ENCODE measurements around the gene SESTD1. TPM values are rescaled to one million over a fixed set of nuclear protein-coding genes. Genes with fewer than 3 reads are reported as not detected.

SESTD1 gene
- total RNA-seq, 1 experiment from 2014 or later, result 26.6 TPM

GRCh38 chr2:179274749-179275148 is 10.1 kb upstream of the SESTD1 start:
- no peaks in the 10 kb centered on the region for H3K9me2 ChIP-seq (ENCODE audit: insufficient read depth)
- H3K4me3 ChIP-seq (replicated peaks in 1 of 2; ENCODE audit: low read depth in 1 of 2, low read length in 2 of 2), result no peak overlapping the region
- ATAC-seq (no peak), DNase-seq (ENCODE audit: low read depth, low spot score) (no peak)
- no peak overlapping the region for H2AFZ ChIP-seq (ENCODE audit: low read depth, low read length, poor library complexity, severe bottlenecking)
- no peak overlapping the region for H3K4me2 ChIP-seq (ENCODE audit: low read length)
- no peak overlapping the region for H3K9ac ChIP-seq (ENCODE audit: low read length)
- H3K36me3 ChIP-seq (ENCODE audit: control insufficient read depth in 1 of 2, insufficient read depth in 2 of 2, low read length in 2 of 2), result no peaks in the 10 kb centered on the region
- no peaks in the 10 kb centered on the region for H3K79me2 ChIP-seq (ENCODE audit: insufficient read depth, low read length)
- POLR2A ChIA-PET, result no interaction called here
- no peaks in the 10 kb centered on the region for H3K9me3 ChIP-seq (ENCODE audit: control insufficient read depth in 1 of 2, insufficient read depth in 1 of 2, low read depth in 1 of 2, low read length in 2 of 2)
- no peaks in the 10 kb centered on the region for H3K4me1 ChIP-seq (ENCODE audit: control insufficient read depth in 1 of 2, insufficient read depth in 2 of 2, low read length in 2 of 2)
- CTCF ChIA-PET, result no interaction called here
- no peaks in the 10 kb centered on the region for H3K27me3 ChIP-seq (ENCODE audit: insufficient read depth, low read length)
- RAD21 ChIA-PET (ENCODE audit: low non-redundant PET in 1 of 2, low total read pairs in 2 of 2, uncharacterized antibody in 2 of 2, unreplicated experiment in 2 of 2), result no interaction called here
- intact Hi-C loops (cut with micrococcal nuclease), result no loop called here
- TF ChIP-seq ZNF274 (IDR thresholded peaks at IDR 0.05; ENCODE audit: low read depth, low read length) (no peak), SIN3A (IDR thresholded peaks at IDR 0.05; ENCODE audit: low read depth) (no peak), POLR2AphosphoS5 (IDR thresholded peaks at IDR 0.05; ENCODE audit: low read depth, low read length) (no peak), YY1 (IDR thresholded peaks at IDR 0.05; ENCODE audit: extremely low read depth, insufficient replicate concordance, low read depth, low read length) (no peak), CEBPB (IDR thresholded peaks at IDR 0.05; ENCODE audit: low read depth) (no peak), TCF7L2 (IDR thresholded peaks at IDR 0.05; ENCODE audit: borderline replicate concordance, extremely low read depth, insufficient read depth, insufficient read length) (no peak), SRF (IDR thresholded peaks at IDR 0.05; ENCODE audit: low read depth) (no peak), POLR2A (IDR thresholded peaks at IDR 0.05; ENCODE audit: borderline replicate concordance, extremely low read depth, insufficient read depth, insufficient read length) (no peak), CBX3 (IDR thresholded peaks at IDR 0.05; ENCODE audit: low read depth) (no peak), ATF3 (IDR thresholded peaks at IDR 0.05) (no peak), EZH2 (IDR thresholded peaks at IDR 0.05) (no peak), MAX (IDR thresholded peaks at IDR 0.05) (no peak), EZH2phosphoT487 (IDR thresholded peaks at IDR 0.05; ENCODE audit: borderline replicate concordance) (no peak)
- H4K20me1 ChIP-seq (ENCODE audit: insufficient read depth), result no peaks in the 10 kb centered on the region
- no TSS peak for BruUV-seq (replicated peaks)
- no peak overlapping the region for H3K27ac ChIP-seq (ENCODE audit: low read depth, low read length)

Data from HCT116 (cell line).